ENCODE measurements around the gene BAZ2B.

BAZ2B gene

GRCh38 chr2:159616286-159616701 lies at the start of gene BAZ2B:
BAZ2B (minus strand) TSS chr2:159616548; CDS start chr2:159478719, 137,829 bp downstream.
- no peak for TF ChIP-seq CTCF (IDR thresholded peaks at IDR 0.05; ENCODE audit: borderline replicate concordance, insufficient read depth, low read depth, low read length)

GRCh38 chr2:159661286-159661685 lies 44.9 kb upstream of the BAZ2B start:
- no peak for TF ChIP-seq CTCF (IDR thresholded peaks at IDR 0.05; ENCODE audit: borderline replicate concordance, insufficient read depth, low read depth, low read length)
- no peak overlapping the region for H3K4me3 ChIP-seq (ENCODE audit: low read depth, low read length)

More at GRCh38 chr2:159616286-159616701, at the start of gene BAZ2B:
- peak within 1 kb of the TSS; percentile 56 for H3K4me3 ChIP-seq (ENCODE audit: low read depth, low read length)

GRCh38 chr2:159658881-159659873 lies 42.8 kb upstream of the BAZ2B start:
- TF ChIP-seq CTCF (IDR thresholded peaks at IDR 0.05; ENCODE audit: borderline replicate concordance, insufficient read depth, low read depth, low read length): no peak

GRCh38 chr2:159653962-159654361 lies 37.6 kb upstream of the BAZ2B start:
- no peak overlapping the region for H3K4me3 ChIP-seq (ENCODE audit: low read depth, low read length)
- no peak for TF ChIP-seq CTCF (IDR thresholded peaks at IDR 0.05; ENCODE audit: borderline replicate concordance, insufficient read depth, low read depth, low read length)

More at GRCh38 chr2:159658881-159659873, 42.8 kb upstream of the BAZ2B start:
- no peak overlapping the region for H3K4me3 ChIP-seq (ENCODE audit: low read depth, low read length)

GRCh38 chr2:159651884-159652283 lies 35.5 kb upstream of the BAZ2B start:
- no peak for TF ChIP-seq CTCF (IDR thresholded peaks at IDR 0.05; ENCODE audit: borderline replicate concordance, insufficient read depth, low read depth, low read length)

GRCh38 chr2:159650574-159650973 lies 34.2 kb upstream of the BAZ2B start:
- TF ChIP-seq CTCF (IDR thresholded peaks at IDR 0.05; ENCODE audit: borderline replicate concordance, insufficient read depth, low read depth, low read length): no peak

More at GRCh38 chr2:159651884-159652283, 35.5 kb upstream of the BAZ2B start:
- H3K4me3 ChIP-seq (ENCODE audit: low read depth, low read length): no peak overlapping the region

More at GRCh38 chr2:159650574-159650973, 34.2 kb upstream of the BAZ2B start:
- no peak overlapping the region for H3K4me3 ChIP-seq (ENCODE audit: low read depth, low read length)
